GM12891 (cell line): ENCODE measurements around the gene THRA.

Experiments
- PAX5 ChIP-seq: IDR thresholded peaks from 2 replicates; pipeline ENCODE4 v1.6.1; 2011; ENCODE audit warnings: low read length, moderate library complexity, mild to moderate bottlenecking; ENCODE audit not compliant: insufficient read depth, severe bottlenecking
- POLR2A ChIP-seq: IDR thresholded peaks from 2 replicates; pipeline ENCODE4 v1.6.1; 2011; ENCODE audit warnings: low read depth, low read length, control low read depth
- POLR2AphosphoS5 ChIP-seq: IDR thresholded peaks from 2 replicates; pipeline ENCODE4 v1.6.1; 2011; ENCODE audit warnings: low read depth, low read length, control low read depth
- POU2F2 ChIP-seq: IDR thresholded peaks from 2 replicates; pipeline ENCODE4 v1.6.1; 2011; ENCODE audit warnings: low read depth, mild to moderate bottlenecking, control low read depth, low read length, moderate library complexity
- SPI1 ChIP-seq: IDR thresholded peaks from 2 replicates; pipeline ENCODE4 v1.6.1; 2011; ENCODE audit warnings: low read depth, low read length, control low read depth
- TAF1 ChIP-seq: IDR thresholded peaks from 2 replicates; pipeline ENCODE4 v1.6.1; 2011; ENCODE audit warnings: low read depth, low read length, control low read depth

- TF ChIP-seq POLR2A: no peak
- no peak for TF ChIP-seq SPI1
- no peak for TF ChIP-seq POU2F2
- no peak for TF ChIP-seq TAF1
- no peak for TF ChIP-seq POLR2AphosphoS5
- no peak for TF ChIP-seq PAX5
These were observed 40.3 kb upstream of the THRA start for GRCh38 chr17:40022497-40022896.
